CD4-positive, alpha-beta T cell (primary cell): Measurements from ENCODE around the gene PLOD1. TPM values are rescaled to one million over a fixed set of nuclear protein-coding genes. Genes with fewer than 3 reads are reported as not detected.
"Not testable (repeated sequence)": the region's sequence is repeated elsewhere in the genome, so short reads cannot be mapped to it uniquely, and the experiment has no call there.

ENCODE experiments used
- ATAC-seq: fragments of 200-7000 bp; cut with Tn5 transposase; one replicate; pipeline ENCODE4 v1.10.0; 2022; ENCODE audit warnings: mild to moderate bottlenecking; ENCODE audit not compliant: poor library complexity
- CTCF ChIA-PET: fragments of 350-600 bp; sonication (Branson Sonifier 250); formaldehyde crosslinking; loops from one replicate; lab custom pipeline; 2021; ENCODE audit warnings: antibody characterized with exemption, inconsistent platforms; lab: Charles Lee
- POLR2A ChIA-PET: fragments of 350-600 bp; sonication (Branson Sonifier 250); formaldehyde crosslinking; loops from one replicate; lab custom pipeline; 2021; ENCODE audit warnings: antibody characterized with exemption, inconsistent platforms; lab: Charles Lee
- DNase-seq, 14 experiments: peaks; one replicate each; pipeline ENCODE4 v3.0.0-alpha.2; 2013 to 2020; ENCODE audit warnings: mixed read lengths in 2 of 14
- H3K27ac ChIP-seq, 2 donors: one replicate each; pipeline versions ENCODE4 v1.5.1 to v1.7.0; 2013; ENCODE audit warnings: low read length in 2 of 2, low read depth in 1 of 2, mild to moderate bottlenecking in 1 of 2
- H3K27me3 ChIP-seq, 2 experiments: 1 replicate in 1 of 2; 2 replicates in 1 of 2; pipeline versions ENCODE4 v1.6.1 to v1.7.0; 2013; ENCODE audit warnings: low read length in 2 of 2, control low read depth in 1 of 2, mild to moderate bottlenecking in 1 of 2, moderate library complexity in 1 of 2; ENCODE audit not compliant: insufficient read depth in 2 of 2, control insufficient read depth in 1 of 2
- H3K36me3 ChIP-seq: one replicate; pipeline ENCODE4 v1.6.1; 2013; ENCODE audit warnings: low read length, control low read depth; ENCODE audit not compliant: insufficient read depth
- H3K4me1 ChIP-seq: one replicate; pipeline ENCODE4 v1.6.1; 2013; ENCODE audit warnings: low read length, control low read depth; ENCODE audit not compliant: insufficient read depth
- H3K4me3 ChIP-seq: one replicate; pipeline ENCODE4 v1.5.1; 2013; ENCODE audit warnings: mild to moderate bottlenecking, low read length, moderate library complexity
- H3K9me3 ChIP-seq, 2 experiments: 1 replicate in 1 of 2; 2 replicates in 1 of 2; pipeline versions ENCODE4 v1.6.1 to v1.7.0; 2013; ENCODE audit warnings: low read length in 2 of 2, mild to moderate bottlenecking in 2 of 2, control low read depth in 1 of 2, moderate library complexity in 1 of 2; ENCODE audit not compliant: control insufficient read depth in 1 of 2, insufficient read depth in 1 of 2
- H3K27ac Mint-ChIP-seq: one replicate; pipeline ENCODE4 v1.8.0; 2020; ENCODE audit warnings: mixed read lengths
- H3K27me3 Mint-ChIP-seq: one replicate; pipeline ENCODE4 v1.8.0; 2021; ENCODE audit warnings: mixed read lengths
- H3K36me3 Mint-ChIP-seq: one replicate; pipeline ENCODE4 v1.8.0; 2021; ENCODE audit warnings: low read depth, mixed read lengths
- H3K4me1 Mint-ChIP-seq: one replicate; pipeline ENCODE4 v1.8.0; 2021; ENCODE audit warnings: low read depth, mixed read lengths
- H3K4me3 Mint-ChIP-seq: one replicate; pipeline ENCODE4 v1.8.0; 2020; ENCODE audit warnings: mild to moderate bottlenecking, mixed read lengths
- H3K9me3 Mint-ChIP-seq: one replicate; pipeline ENCODE4 v1.8.0; 2020; ENCODE audit warnings: mixed read lengths
- CTCF ChIP-seq: fragments of 200-600 bp; IDR thresholded peaks from one replicate; pipeline ENCODE4 v1.8.0; 2022; ENCODE audit warnings: antibody characterized with exemption, mild to moderate bottlenecking
- intact Hi-C, 2 experiments: fragments of 100-400 bp; cut with DNase I in 1 of 2; cut with micrococcal nuclease in 1 of 2; formaldehyde crosslinking; loops; one replicate each; pipeline versions ENCODE4 v1.15.1 to v1.9.0; 2023 to 2025; cut with DNase I, micrococcal nuclease
- total RNA-seq, 174 experiments: library from RNA in 2 of 174; stranded (reverse) in 2 of 174; gene quantifications; one replicate each; pipeline ENCODE4 v1.2.3 and lab custom pipeline; 2021 to 2026

PLOD1 gene
- total RNA-seq, 2 experiments from 2014 or later, result 1.6 to 1.8 TPM

GRCh38 chr1:11903210-11903609 lies 31.3 kb upstream of the PLOD1 start:
- CTCF ChIA-PET, result no interaction called here
- Histone ChIP-seq H3K9me3 (peaks cover 0 to 23% of the 10 kb centered on the region in 2 experiments), H3K4me3 (no peak overlapping the region), H3K27ac (no peak overlapping the region), H3K36me3 (no peaks in the 10 kb centered on the region), H3K27me3 (peaks cover 32 to 34% of the 10 kb centered on the region in 2 experiments), H3K4me1 (peaks cover 24% of the 10 kb centered on the region)
- intact Hi-C loops, result loop anchor here in 1 of 2 experiments (10.0 kb wide), 1 partner anchor 272 kb away; no protein-coding TSS in a partner anchor
- Mint-ChIP-seq H3K27me3 (peaks cover 53% of the 10 kb centered on the region), H3K9me3 (no peaks in the 10 kb centered on the region), H3K36me3 (peaks cover 6% of the 10 kb centered on the region), H3K4me1 (peaks cover 29% of the 10 kb centered on the region), H3K4me3 (no peak overlapping the region), H3K27ac (no peak overlapping the region)
- POLR2A ChIA-PET, result no interaction called here
- ATAC-seq (no peak), DNase-seq (no peak)
- TF ChIP-seq CTCF, result no peak

- Mint-ChIP-seq H3K27me3 (peaks cover 49% of the 10 kb centered on the region), H3K36me3 (peaks cover 13% of the 10 kb centered on the region), H3K4me1 (peaks cover 33% of the 10 kb centered on the region)
- Histone ChIP-seq H3K27me3 (peaks cover 23 to 26% of the 10 kb centered on the region in 2 experiments), H3K9me3 (peaks cover 0 to 15% of the 10 kb centered on the region in 2 experiments), H3K4me1 (peaks cover 32% of the 10 kb centered on the region)
- H3K36me3 ChIP-seq, H3K27ac Mint-ChIP-seq, H3K9me3 Mint-ChIP-seq, H3K4me3 Mint-ChIP-seq, ATAC-seq, POLR2A ChIA-PET, H3K4me3 ChIP-seq, H3K27ac ChIP-seq, DNase-seq, CTCF ChIA-PET: not testable (repeated sequence)
- intact Hi-C loops, result loop anchor here in 1 of 2 experiments (10.0 kb wide), 1 partner anchor 271 kb away; no protein-coding TSS in a partner anchor
These were observed 30.4 kb upstream of the PLOD1 start for GRCh38 chr1:11904156-11904555.

GRCh38 chr1:11904978-11905377 lies 29.5 kb upstream of the PLOD1 start:
- peaks cover 16% of the 10 kb centered on the region for H3K36me3 Mint-ChIP-seq
- ATAC-seq (no peak), DNase-seq (no peak)
- Histone ChIP-seq H3K9me3 (peaks cover 0 to 10% of the 10 kb centered on the region in 2 experiments), H3K4me3 (no peak overlapping the region), H3K4me1 (peaks cover 36% of the 10 kb centered on the region), H3K36me3 (no peaks in the 10 kb centered on the region), H3K27me3 (peaks cover 16 to 19% of the 10 kb centered on the region in 2 experiments), H3K27ac (no peak overlapping the region)
- H3K4me3 Mint-ChIP-seq, result no peak overlapping the region
- no peak for TF ChIP-seq CTCF
- ChIA-PET POLR2A (no interaction called here), CTCF (no interaction called here)
- H3K27me3 Mint-ChIP-seq, result peaks cover 41% of the 10 kb centered on the region
- peaks cover 39% of the 10 kb centered on the region for H3K4me1 Mint-ChIP-seq
- intact Hi-C loops, result loop anchor here (5.0 to 10.0 kb wide), 4 partner anchors 48 to 270 kb away; partner anchors contain the start of genes FBXO2 (in 1 of the 2), FBXO44 (in 1 of the 2) and NPPB (in 1 of the 2)
- H3K9me3 Mint-ChIP-seq, result no peaks in the 10 kb centered on the region
- H3K27ac Mint-ChIP-seq, result peak overlapping the region; percentile 89
